K562 (cell line): ENCODE data around the gene CTSD.

Experiments
- POLR2AphosphoS5 ChIP-seq: IDR thresholded peaks from 2 replicates; pipeline ENCODE4 v1.6.1; 2011; ENCODE audit warnings: mild to moderate bottlenecking, low read depth, low read length, moderate library complexity; ENCODE audit not compliant: control insufficient read depth, insufficient read depth
- YY1 ChIP-seq, 3 experiments: IDR thresholded peaks; 2 replicates each; pipeline ENCODE4 v1.6.1; 2011; ENCODE audit warnings: low read length in 2 of 3, mild to moderate bottlenecking in 2 of 3, moderate library complexity in 2 of 3, borderline replicate concordance in 1 of 3, control low read depth in 1 of 3, low read depth in 1 of 3; ENCODE audit not compliant: insufficient read depth in 3 of 3, insufficient replicate concordance in 2 of 3, control insufficient read depth in 1 of 3, insufficient read length in 1 of 3; ENCODE audit errors: extremely low read depth in 1 of 3
- ZFP36 ChIP-seq: fragments of 150-350 bp; IDR thresholded peaks from 2 replicates; pipeline ENCODE4 v1.6.1; 2018; ENCODE audit warnings: low read length, low read depth; ENCODE audit not compliant: partially characterized antibody
- TF ChIP-seq, protein P1 (sequence below): fragments of 450-650 bp; conservative IDR thresholded peaks from 2 replicates; pipeline ENCODE4 v1.6.1; 2016; ENCODE audit warnings: missing genetic modification characterization, low read depth, mild to moderate bottlenecking, control low read depth, missing compliant biosample characterization
- TF ChIP-seq, protein P2 (sequence below), 3 experiments: IDR thresholded peaks in 2 of 3; conservative IDR thresholded peaks in 1 of 3; 2 replicates each; pipeline ENCODE4 v1.5.1; 2011 to 2012; ENCODE audit warnings: low read length in 3 of 3, mild to moderate bottlenecking in 3 of 3, control low read depth in 2 of 3, improper control_type of control experiment in 1 of 3, inconsistent platforms in 1 of 3, low read depth in 1 of 3, mixed read lengths in 1 of 3, moderate library complexity in 1 of 3; ENCODE audit not compliant: insufficient read depth in 2 of 3

DNA sequence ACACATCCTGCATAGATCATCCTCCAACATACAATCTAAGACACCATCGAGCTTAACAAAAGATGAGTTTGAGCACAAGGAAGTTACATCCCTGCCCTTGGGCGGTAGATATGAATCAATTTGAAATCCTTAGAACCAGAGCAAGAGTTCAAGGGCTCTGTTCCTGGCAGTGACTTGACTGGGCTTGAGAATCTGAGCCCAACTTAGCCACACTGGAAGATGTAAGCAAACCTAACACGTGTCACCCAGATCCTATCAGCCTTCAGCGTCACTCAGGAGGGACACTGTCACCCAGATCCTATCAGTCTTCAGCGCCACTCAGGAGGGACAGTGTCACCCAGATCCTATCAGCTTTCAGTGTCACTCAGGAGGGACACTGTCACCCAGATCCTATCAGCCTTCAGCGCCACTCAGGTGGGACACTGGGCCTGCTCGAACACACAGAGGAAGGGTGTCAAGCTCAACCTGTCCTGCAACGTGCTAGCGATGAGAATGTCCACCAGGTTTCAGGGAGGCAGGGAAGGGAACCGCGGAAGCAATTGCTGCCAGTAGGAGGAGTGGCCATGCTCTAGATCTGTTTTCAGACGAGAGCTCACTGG lies 32.8 kb upstream of the CTSD start:
- TF ChIP-seq ZFP36 = no peak
- TF ChIP-seq YY1 (IDR thresholded peaks at IDR 0.05; ENCODE audit: borderline replicate concordance in 1 of 3, control insufficient read depth in 1 of 3, extremely low read depth in 1 of 3, insufficient read depth in 3 of 3, insufficient read length in 1 of 3, insufficient replicate concordance in 2 of 3, low read depth in 1 of 3, low read length in 2 of 3) = no peak
- no peak for TF ChIP-seq POLR2AphosphoS5
- TF ChIP-seq, protein P1, sequence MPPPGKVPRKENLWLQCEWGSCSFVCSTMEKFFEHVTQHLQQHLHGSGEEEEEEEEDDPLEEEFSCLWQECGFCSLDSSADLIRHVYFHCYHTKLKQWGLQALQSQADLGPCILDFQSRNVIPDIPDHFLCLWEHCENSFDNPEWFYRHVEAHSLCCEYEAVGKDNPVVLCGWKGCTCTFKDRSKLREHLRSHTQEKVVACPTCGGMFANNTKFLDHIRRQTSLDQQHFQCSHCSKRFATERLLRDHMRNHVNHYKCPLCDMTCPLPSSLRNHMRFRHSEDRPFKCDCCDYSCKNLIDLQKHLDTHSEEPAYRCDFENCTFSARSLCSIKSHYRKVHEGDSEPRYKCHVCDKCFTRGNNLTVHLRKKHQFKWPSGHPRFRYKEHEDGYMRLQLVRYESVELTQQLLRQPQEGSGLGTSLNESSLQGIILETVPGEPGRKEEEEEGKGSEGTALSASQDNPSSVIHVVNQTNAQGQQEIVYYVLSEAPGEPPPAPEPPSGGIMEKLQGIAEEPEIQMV (tag) = no peak
- TF ChIP-seq, protein P2, sequence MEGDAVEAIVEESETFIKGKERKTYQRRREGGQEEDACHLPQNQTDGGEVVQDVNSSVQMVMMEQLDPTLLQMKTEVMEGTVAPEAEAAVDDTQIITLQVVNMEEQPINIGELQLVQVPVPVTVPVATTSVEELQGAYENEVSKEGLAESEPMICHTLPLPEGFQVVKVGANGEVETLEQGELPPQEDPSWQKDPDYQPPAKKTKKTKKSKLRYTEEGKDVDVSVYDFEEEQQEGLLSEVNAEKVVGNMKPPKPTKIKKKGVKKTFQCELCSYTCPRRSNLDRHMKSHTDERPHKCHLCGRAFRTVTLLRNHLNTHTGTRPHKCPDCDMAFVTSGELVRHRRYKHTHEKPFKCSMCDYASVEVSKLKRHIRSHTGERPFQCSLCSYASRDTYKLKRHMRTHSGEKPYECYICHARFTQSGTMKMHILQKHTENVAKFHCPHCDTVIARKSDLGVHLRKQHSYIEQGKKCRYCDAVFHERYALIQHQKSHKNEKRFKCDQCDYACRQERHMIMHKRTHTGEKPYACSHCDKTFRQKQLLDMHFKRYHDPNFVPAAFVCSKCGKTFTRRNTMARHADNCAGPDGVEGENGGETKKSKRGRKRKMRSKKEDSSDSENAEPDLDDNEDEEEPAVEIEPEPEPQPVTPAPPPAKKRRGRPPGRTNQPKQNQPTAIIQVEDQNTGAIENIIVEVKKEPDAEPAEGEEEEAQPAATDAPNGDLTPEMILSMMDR (IDR thresholded peaks at IDR 0.05 in 2 of 3, conservative IDR thresholded peaks at IDR 0.05 in 1 of 3; ENCODE audit: insufficient read depth in 2 of 3, low read depth in 1 of 3, low read length in 3 of 3) = no peak
